Hepatocyte (in vitro differentiated cells): Measurements from ENCODE around the gene BRINP2.

ENCODE experiments used
- CTCF ChIP-seq: fragments of 200-600 bp; sonication (generic); IDR thresholded peaks from 2 replicates; pipeline ENCODE4 v1.5.1; 2016; ENCODE audit warnings: antibody characterized with exemption, mild to moderate bottlenecking; ENCODE audit not compliant: poor library complexity
- EZH2 ChIP-seq: fragments of 200-600 bp; sonication (generic); IDR thresholded peaks from 2 replicates; pipeline ENCODE4 v1.6.1; 2016; ENCODE audit warnings: antibody characterized with exemption, mild to moderate bottlenecking, borderline replicate concordance
- EZH2phosphoT487 ChIP-seq: fragments of 200-600 bp; sonication (generic); IDR thresholded peaks from one replicate; pipeline ENCODE4 v1.6.1; 2018; ENCODE audit warnings: antibody characterized with exemption, mild to moderate bottlenecking, low read depth, moderate library complexity; ENCODE audit not compliant: unreplicated experiment, severe bottlenecking

- no peak for TF ChIP-seq CTCF
- no peak for TF ChIP-seq EZH2
- no peak for TF ChIP-seq EZH2phosphoT487
Observed at GRCh38 chr1:177257576-177257975, 86.8 kb downstream of the BRINP2 start.
